ELF-1 (cell line): Measurements from ENCODE around the gene ENTPD8.

Experiments
- DNase-seq: peaks from one replicate; pipeline ENCODE4 v3.0.0-alpha.2; 2016; ENCODE audit warnings: low read depth, low spot score

The ENTPD8 gene

DNA sequence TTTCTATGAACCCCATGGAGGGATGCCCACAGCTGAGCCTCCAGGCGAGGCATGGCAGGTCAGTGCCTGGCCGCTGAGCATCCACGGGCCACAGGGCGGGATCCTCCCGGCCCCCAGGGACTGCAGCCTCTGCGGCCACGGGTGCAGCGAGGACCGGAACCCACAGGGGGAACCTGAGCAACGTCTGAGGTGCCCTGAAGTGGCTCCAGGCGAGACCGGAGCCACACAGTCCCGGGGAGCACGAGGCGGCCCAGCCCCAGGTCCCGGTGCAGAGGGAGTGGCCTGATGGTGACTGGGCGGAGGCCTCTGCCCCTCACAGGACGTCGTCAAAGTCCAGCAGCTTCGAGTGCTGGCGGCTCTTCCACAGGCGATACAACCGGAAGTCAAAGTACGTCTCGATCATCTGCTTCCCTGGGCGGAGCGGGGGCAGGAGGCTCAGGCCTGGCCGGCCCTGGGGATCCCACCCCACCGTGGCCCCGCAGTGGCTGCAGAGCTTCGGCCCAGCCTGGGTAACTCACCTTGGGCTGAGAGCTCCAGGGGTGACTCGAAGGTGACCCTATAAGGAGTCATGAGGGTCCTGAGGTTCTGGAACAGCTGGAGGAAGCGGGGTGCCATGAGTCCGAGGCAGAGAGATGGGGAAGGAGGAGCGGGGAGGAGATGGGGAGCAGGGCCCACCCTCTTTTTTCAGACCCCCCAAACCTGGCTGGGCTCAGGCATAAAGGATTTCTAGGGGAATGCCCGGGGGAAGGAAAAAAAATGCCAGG is 8.1 kb upstream of the ENTPD8 start:
- DNase-seq: no peak

GRCh38 chr9:137448602-137448962 is 7.4 kb upstream of the ENTPD8 start:
- DNase-seq: no peak

- DNase-seq: no peak
Observed at GRCh38 chr9:137447722-137448601, 6.8 kb upstream of the ENTPD8 start.

DNA sequence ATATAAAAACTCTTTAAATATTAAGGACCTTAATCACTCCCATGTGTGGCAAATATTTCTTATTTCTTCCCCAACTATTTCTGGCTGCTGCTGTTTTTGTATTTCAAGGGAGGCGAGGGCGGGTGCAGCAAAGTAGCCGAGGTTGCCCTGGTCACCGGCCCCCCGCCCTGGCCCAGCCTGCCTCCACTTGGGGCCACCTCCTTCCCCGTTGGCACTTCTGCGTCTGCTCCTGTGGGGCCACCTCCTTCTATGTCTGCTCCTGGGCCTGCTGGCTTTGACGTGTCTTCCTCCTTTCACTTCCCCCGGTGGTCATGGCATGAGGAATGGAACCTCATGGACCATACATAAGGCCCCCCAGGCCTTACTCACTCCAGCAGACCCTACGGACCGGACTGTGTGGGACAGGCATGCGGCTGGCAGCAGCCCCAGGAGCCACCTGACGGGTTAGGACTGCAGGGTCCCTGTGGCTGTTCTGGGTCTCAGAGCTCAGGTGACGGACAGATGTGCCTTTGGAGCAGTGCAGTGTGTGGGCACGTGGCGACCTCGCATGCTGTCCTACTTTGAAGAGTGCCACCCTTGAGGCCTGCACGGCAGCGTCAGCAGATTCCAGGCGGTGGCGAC is 5.8 kb upstream of the ENTPD8 start:
- no peak for DNase-seq

GRCh38 chr9:137445930-137446431 is 4.8 kb upstream of the ENTPD8 start:
- DNase-seq: no peak

- DNase-seq: peak; percentile 76
Observed at GRCh38 chr9:137445275-137445807, 4.2 kb upstream of the ENTPD8 start.

- DNase-seq: no peak
Observed at GRCh38 chr9:137444106-137444790, 3.1 kb upstream of the ENTPD8 start.

DNA sequence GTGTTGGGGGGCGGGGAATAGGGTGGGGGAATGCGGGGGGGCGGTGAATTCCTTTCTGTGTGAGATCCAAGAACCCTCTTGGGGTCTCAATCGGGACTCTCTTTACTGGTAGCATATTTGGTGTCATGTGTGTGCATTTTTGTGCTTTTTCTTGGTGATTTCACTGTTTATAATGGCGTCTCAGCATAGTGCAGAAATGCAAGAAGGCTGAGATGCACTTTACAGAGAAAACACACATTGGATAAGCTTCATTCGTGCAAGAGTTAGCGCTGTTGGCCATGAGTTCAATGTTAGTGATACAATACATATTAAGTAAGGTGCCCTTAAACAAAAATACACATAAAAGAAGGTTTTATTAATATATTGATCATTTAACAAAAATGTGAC is 771 bp upstream of the ENTPD8 start:
- no peak for DNase-seq

- DNase-seq: no peak
Observed at GRCh38 chr9:137439158-137439714, 1.9 kb downstream of the ENTPD8 start.

- DNase-seq: no peak
Observed at GRCh38 chr9:137438591-137439157, 2.5 kb downstream of the ENTPD8 start.

DNA sequence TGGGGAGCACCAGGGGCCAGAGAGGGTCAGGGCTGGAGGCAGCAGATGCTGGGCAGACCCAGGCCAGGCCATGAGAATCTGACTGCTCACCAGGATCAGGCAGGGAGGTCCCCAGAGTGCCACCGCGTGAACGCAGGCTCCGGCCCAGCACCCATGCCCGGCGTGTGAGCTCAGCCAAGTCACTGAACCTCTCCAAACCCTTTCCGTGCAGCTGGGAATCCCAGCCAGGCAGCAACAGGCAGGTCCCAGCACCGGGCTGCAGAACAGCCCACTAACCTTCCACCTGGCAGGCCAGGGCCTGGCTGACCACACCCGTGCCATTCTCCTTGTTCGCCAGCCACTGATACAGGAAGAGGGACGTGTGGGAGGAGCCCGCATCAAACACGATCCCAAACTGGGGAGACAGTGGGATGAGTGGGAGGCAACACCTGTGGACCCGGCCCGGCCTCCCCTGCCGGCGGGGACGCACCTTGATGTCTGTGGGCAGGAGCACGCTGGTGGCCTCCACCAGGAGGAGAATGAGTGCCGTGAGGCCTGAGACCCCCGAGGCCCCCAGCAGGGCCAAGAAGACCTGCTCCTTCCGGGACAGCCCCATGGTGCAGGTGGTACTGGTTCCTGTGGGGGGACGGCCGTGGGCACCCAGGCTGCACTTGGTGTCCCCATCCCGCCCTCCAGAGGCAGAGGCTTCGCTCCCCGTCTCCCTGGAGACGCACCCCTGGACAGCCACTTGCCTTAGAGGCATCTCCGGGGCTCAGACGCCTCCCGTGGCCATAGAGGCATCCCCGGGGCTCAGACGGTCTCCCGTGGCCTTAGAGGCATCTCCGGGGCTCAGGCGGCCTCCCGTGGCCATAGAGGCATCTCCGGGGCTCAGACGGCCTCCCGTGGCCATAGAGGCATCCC is 3.2 kb downstream of the ENTPD8 start:
- no peak for DNase-seq

- DNase-seq: no peak
Observed at GRCh38 chr9:137436761-137437600, 4.2 kb downstream of the ENTPD8 start.

- no peak for DNase-seq
Observed at GRCh38 chr9:137435980-137436760, 5.0 kb downstream of the ENTPD8 start.

GRCh38 chr9:137435381-137435891 is 5.7 kb downstream of the ENTPD8 start:
- DNase-seq: no peak

DNA sequence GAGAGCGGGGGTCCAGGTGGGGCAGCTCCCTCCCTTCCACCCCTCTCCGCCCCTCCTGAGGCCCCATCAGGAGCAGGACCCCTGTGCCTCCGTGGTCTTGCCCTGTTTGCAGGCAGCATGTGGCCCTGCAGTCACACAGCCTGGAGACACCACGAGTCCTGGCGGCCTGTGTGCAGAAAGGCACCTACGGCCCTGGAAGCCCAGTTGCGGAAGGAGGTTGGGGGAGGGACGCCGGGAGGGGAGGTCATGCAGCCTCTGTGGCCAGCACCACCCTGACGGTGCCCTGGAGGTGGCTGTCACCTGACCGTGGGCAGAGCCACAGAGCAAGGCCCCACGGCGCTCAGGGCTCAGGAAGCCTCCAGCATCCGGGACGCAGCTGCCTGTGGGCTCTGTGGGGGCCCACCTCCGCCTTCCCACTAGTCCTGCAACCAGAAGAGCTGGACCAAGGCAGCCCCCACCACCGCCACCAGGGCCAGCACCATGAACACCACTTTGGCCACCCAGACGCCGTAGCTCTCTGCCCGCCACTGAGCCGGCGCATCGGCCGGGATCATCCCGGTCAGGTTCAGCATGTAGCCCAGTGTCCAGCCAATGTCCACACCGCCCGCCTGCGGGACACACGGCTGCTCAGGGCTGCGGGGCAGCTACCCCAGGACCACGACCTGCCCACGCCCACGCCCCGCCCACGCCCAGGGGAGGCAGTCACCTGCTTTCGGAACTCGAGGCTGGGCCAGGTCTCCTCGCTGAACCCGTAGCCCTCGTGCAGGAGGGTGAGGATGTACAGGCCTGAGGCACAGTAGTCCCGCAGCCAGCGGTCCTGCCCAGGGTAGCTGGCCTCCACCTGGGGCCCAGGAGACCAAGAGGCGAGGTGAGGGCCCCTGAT is 6.4 kb downstream of the ENTPD8 start:
- no peak for DNase-seq

GRCh38 chr9:137433916-137434431 is 7.2 kb downstream of the ENTPD8 start:
- no peak for DNase-seq
